Measurements from ENCODE around the gene EPHA2.

EPHA2 gene

GRCh38 chr1:16118706-16119105 lies 37.2 kb downstream of the EPHA2 start:
- Histone ChIP-seq H3K4me2 (ENCODE audit: low read length) (no peak overlapping the region), H4K91ac (ENCODE audit: low read depth, low read length) (no peak overlapping the region), H4K8ac (ENCODE audit: low read depth, low read length) (no peak overlapping the region), H2BK120ac (ENCODE audit: insufficient read depth, low read length, poor library complexity) (no peak overlapping the region), H3K4me1 (ENCODE audit: control insufficient read depth in 1 of 2, insufficient read depth in 2 of 2, low read length in 2 of 2) (peaks cover 3 to 10% of the 10 kb centered on the region in 2 experiments), H3K4me3 (ENCODE audit: low read depth, low read length) (no peak overlapping the region), H3K9me3 (ENCODE audit: insufficient read depth, low read depth, low read length) (peaks cover 2% of the 10 kb centered on the region), H2BK12ac (ENCODE audit: low read length) (no peak overlapping the region), H3K27ac (ENCODE audit: low read depth, low read length) (no peak overlapping the region), H2AFZ (ENCODE audit: insufficient read depth, low read length, poor library complexity) (no peak overlapping the region), H3K79me1 (ENCODE audit: low read length) (peaks cover 3% of the 10 kb centered on the region), H4K12ac (ENCODE audit: low read depth, low read length) (no peak overlapping the region), H3K23ac (ENCODE audit: low read length) (no peak overlapping the region), H3K18ac (ENCODE audit: low read length) (no peak overlapping the region), H3K27me3 (ENCODE audit: insufficient read depth, low read length) (no peaks in the 10 kb centered on the region), H3K36me3 (ENCODE audit: control insufficient read depth in 1 of 2, insufficient read depth in 2 of 2, low read length in 2 of 2) (peaks cover 2 to 5% of the 10 kb centered on the region in 2 experiments), H3K79me2 (ENCODE audit: control insufficient read depth, insufficient read depth, low read length, poor library complexity) (no peaks in the 10 kb centered on the region), H2AK5ac (ENCODE audit: low read length) (peak overlapping the region; percentile 51), H3K4ac (ENCODE audit: low read depth, low read length) (no peak overlapping the region), H2BK5ac (ENCODE audit: low read depth, low read length, poor library complexity) (no peak overlapping the region), H3K9ac (ENCODE audit: low read length) (no peak overlapping the region), H3K14ac (ENCODE audit: low read length) (no peak overlapping the region)
- DNase-seq, result no peak
- no CpG with 5 or more reads among the region's 9 CpGs for WGBS (ENCODE audit: extremely low coverage, insufficient coverage, insufficient read length)

- peaks cover 3% of the 10 kb centered on the region for H3K79me1 ChIP-seq (ENCODE audit: low read length)
- no CpG with 5 or more reads among the region's 8 CpGs for WGBS (ENCODE audit: extremely low coverage, insufficient coverage, insufficient read length)
- peaks cover 6 to 14% of the 10 kb centered on the region in 2 experiments for H3K4me1 ChIP-seq (ENCODE audit: control insufficient read depth in 1 of 2, insufficient read depth in 2 of 2, low read length in 2 of 2)
- no peak overlapping the region for H3K18ac ChIP-seq (ENCODE audit: low read length)
- H2AK5ac ChIP-seq (ENCODE audit: low read length), result no peak overlapping the region
- H2BK5ac ChIP-seq (ENCODE audit: low read depth, low read length, poor library complexity), result no peak overlapping the region
- H3K23ac ChIP-seq (ENCODE audit: low read length), result no peak overlapping the region
- H3K4me2 ChIP-seq (ENCODE audit: low read length), result no peak overlapping the region
- H4K12ac ChIP-seq (ENCODE audit: low read depth, low read length), result no peak overlapping the region
- H3K14ac ChIP-seq (ENCODE audit: low read length), result no peak overlapping the region
- H3K36me3 ChIP-seq (ENCODE audit: control insufficient read depth in 1 of 2, insufficient read depth in 2 of 2, low read length in 2 of 2), result peaks cover 0 to 1% of the 10 kb centered on the region in 2 experiments
- no peak for DNase-seq
- H2AFZ ChIP-seq (ENCODE audit: insufficient read depth, low read length, poor library complexity), result no peak overlapping the region
- no peak overlapping the region for H3K4me3 ChIP-seq (ENCODE audit: low read depth, low read length)
- no peaks in the 10 kb centered on the region for H3K27me3 ChIP-seq (ENCODE audit: insufficient read depth, low read length)
- H3K9ac ChIP-seq (ENCODE audit: low read length), result no peak overlapping the region
- peaks cover 2% of the 10 kb centered on the region for H3K9me3 ChIP-seq (ENCODE audit: insufficient read depth, low read depth, low read length)
- H4K91ac ChIP-seq (ENCODE audit: low read depth, low read length), result no peak overlapping the region
- no peak overlapping the region for H3K4ac ChIP-seq (ENCODE audit: low read depth, low read length)
- H4K8ac ChIP-seq (ENCODE audit: low read depth, low read length), result no peak overlapping the region
- no peaks in the 10 kb centered on the region for H3K79me2 ChIP-seq (ENCODE audit: control insufficient read depth, insufficient read depth, low read length, poor library complexity)
- no peak overlapping the region for H3K27ac ChIP-seq (ENCODE audit: low read depth, low read length)
- no peak overlapping the region for H2BK12ac ChIP-seq (ENCODE audit: low read length)
- H2BK120ac ChIP-seq (ENCODE audit: insufficient read depth, low read length, poor library complexity), result no peak overlapping the region
Measured at GRCh38 chr1:16117936-16118335, 37.9 kb downstream of the EPHA2 start.

DNA sequence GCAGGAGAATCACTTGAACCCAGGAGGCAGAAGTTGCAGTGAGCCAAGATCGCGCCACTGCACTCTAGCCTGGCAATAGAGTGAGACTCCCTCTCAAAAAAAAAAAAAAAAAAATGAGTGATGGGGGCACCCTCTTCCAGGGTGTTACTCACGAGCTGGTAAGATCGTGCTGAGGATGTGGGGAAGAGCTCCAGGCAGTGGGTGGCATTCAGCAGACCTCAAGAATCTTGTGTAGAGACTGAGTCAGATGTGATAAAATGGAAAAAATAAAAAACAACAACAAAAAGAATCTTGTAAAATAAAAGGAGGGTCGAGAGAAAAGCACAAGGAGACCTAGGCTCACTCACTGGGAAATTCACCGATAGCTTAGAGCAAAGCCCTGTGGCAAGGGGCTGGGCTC lies 38.5 kb downstream of the EPHA2 start:
- no peak overlapping the region for H3K4ac ChIP-seq (ENCODE audit: low read depth, low read length)
- H2BK5ac ChIP-seq (ENCODE audit: low read depth, low read length, poor library complexity), result no peak overlapping the region
- no peak overlapping the region for H3K4me3 ChIP-seq (ENCODE audit: low read depth, low read length)
- no peaks in the 10 kb centered on the region for H3K79me2 ChIP-seq (ENCODE audit: control insufficient read depth, insufficient read depth, low read length, poor library complexity)
- H2AK5ac ChIP-seq (ENCODE audit: low read length), result no peak overlapping the region
- WGBS (ENCODE audit: extremely low coverage, insufficient coverage, insufficient read length), result no CpG with 5 or more reads among the region's 6 CpGs
- no peak overlapping the region for H3K27ac ChIP-seq (ENCODE audit: low read depth, low read length)
- no peak overlapping the region for H3K4me2 ChIP-seq (ENCODE audit: low read length)
- no peak overlapping the region for H2BK12ac ChIP-seq (ENCODE audit: low read length)
- H3K79me1 ChIP-seq (ENCODE audit: low read length), result peaks cover 3% of the 10 kb centered on the region
- H3K18ac ChIP-seq (ENCODE audit: low read length), result no peak overlapping the region
- H3K14ac ChIP-seq (ENCODE audit: low read length), result no peak overlapping the region
- H4K8ac ChIP-seq (ENCODE audit: low read depth, low read length), result no peak overlapping the region
- H3K9me3 ChIP-seq (ENCODE audit: insufficient read depth, low read depth, low read length), result peaks cover 2% of the 10 kb centered on the region
- DNase-seq, result no peak
- no peak overlapping the region for H2AFZ ChIP-seq (ENCODE audit: insufficient read depth, low read length, poor library complexity)
- no peak overlapping the region for H3K23ac ChIP-seq (ENCODE audit: low read length)
- no peaks in the 10 kb centered on the region for H3K36me3 ChIP-seq (ENCODE audit: control insufficient read depth in 1 of 2, insufficient read depth in 2 of 2, low read length in 2 of 2)
- no peak overlapping the region for H3K9ac ChIP-seq (ENCODE audit: low read length)
- H4K91ac ChIP-seq (ENCODE audit: low read depth, low read length), result no peak overlapping the region
- H3K27me3 ChIP-seq (ENCODE audit: insufficient read depth, low read length), result no peaks in the 10 kb centered on the region
- no peak overlapping the region for H2BK120ac ChIP-seq (ENCODE audit: insufficient read depth, low read length, poor library complexity)
- no peak overlapping the region for H4K12ac ChIP-seq (ENCODE audit: low read depth, low read length)
- peaks cover 11 to 18% of the 10 kb centered on the region in 2 experiments for H3K4me1 ChIP-seq (ENCODE audit: control insufficient read depth in 1 of 2, insufficient read depth in 2 of 2, low read length in 2 of 2)

GRCh38 chr1:16116625-16117024 lies 39.2 kb downstream of the EPHA2 start:
- no peak overlapping the region for H2AK5ac ChIP-seq (ENCODE audit: low read length)
- H3K27me3 ChIP-seq (ENCODE audit: insufficient read depth, low read length), result no peaks in the 10 kb centered on the region
- no peak overlapping the region for H2BK120ac ChIP-seq (ENCODE audit: insufficient read depth, low read length, poor library complexity)
- H3K79me2 ChIP-seq (ENCODE audit: control insufficient read depth, insufficient read depth, low read length, poor library complexity), result no peaks in the 10 kb centered on the region
- H3K14ac ChIP-seq (ENCODE audit: low read length), result no peak overlapping the region
- no peak overlapping the region for H3K9ac ChIP-seq (ENCODE audit: low read length)
- WGBS (ENCODE audit: extremely low coverage, insufficient coverage, insufficient read length), result no CpG with 5 or more reads among the region's 8 CpGs
- H3K79me1 ChIP-seq (ENCODE audit: low read length), result peaks cover 5% of the 10 kb centered on the region
- H3K36me3 ChIP-seq (ENCODE audit: control insufficient read depth in 1 of 2, insufficient read depth in 2 of 2, low read length in 2 of 2), result no peaks in the 10 kb centered on the region
- H3K27ac ChIP-seq (ENCODE audit: low read depth, low read length), result no peak overlapping the region
- no peak overlapping the region for H3K4me3 ChIP-seq (ENCODE audit: low read depth, low read length)
- peaks cover 2% of the 10 kb centered on the region for H3K9me3 ChIP-seq (ENCODE audit: insufficient read depth, low read depth, low read length)
- H3K4me2 ChIP-seq (ENCODE audit: low read length), result no peak overlapping the region
- no peak overlapping the region for H3K23ac ChIP-seq (ENCODE audit: low read length)
- peak overlapping the region; percentile 21 for H2BK12ac ChIP-seq (ENCODE audit: low read length)
- no peak overlapping the region for H2BK5ac ChIP-seq (ENCODE audit: low read depth, low read length, poor library complexity)
- H3K4ac ChIP-seq (ENCODE audit: low read depth, low read length), result no peak overlapping the region
- H4K12ac ChIP-seq (ENCODE audit: low read depth, low read length), result no peak overlapping the region
- no peak overlapping the region for H3K18ac ChIP-seq (ENCODE audit: low read length)
- H4K8ac ChIP-seq (ENCODE audit: low read depth, low read length), result no peak overlapping the region
- no peak overlapping the region for H2AFZ ChIP-seq (ENCODE audit: insufficient read depth, low read length, poor library complexity)
- no peak overlapping the region for H4K91ac ChIP-seq (ENCODE audit: low read depth, low read length)
- no peak for DNase-seq
- peaks cover 15 to 22% of the 10 kb centered on the region in 2 experiments for H3K4me1 ChIP-seq (ENCODE audit: control insufficient read depth in 1 of 2, insufficient read depth in 2 of 2, low read length in 2 of 2)

Data from trophoblast cell (in vitro differentiated cells and primary cell).